Right atrium auricular region (tissue), 2 donors: ENCODE measurements around the gene ANKRD6. TPM values are rescaled to one million over a fixed set of nuclear protein-coding genes. Genes with fewer than 3 reads are reported as not detected.
A peak's percentile ranks its signal among the peaks of the same experiment; 100 is the strongest.

Experiments
- DNase-seq: peaks from one replicate; pipeline ENCODE4 v3.0.0-alpha.2; 2019; ENCODE audit warnings: low spot score
- H3K27ac ChIP-seq, 2 donors: fragments of 200-600 bp; sonication (generic); 1 replicate in 1 of 2; 2 replicates in 1 of 2; pipeline ENCODE4 v1.5.1; 2016 to 2019
- H3K27me3 ChIP-seq, 2 donors: fragments of 200-600 bp; sonication (generic); one replicate each; pipeline versions ENCODE4 v1.5.1 to v1.6.0; 2017 to 2019
- H3K36me3 ChIP-seq: fragments of 200-600 bp; sonication (generic); one replicate; pipeline ENCODE4 v1.5.1; 2016
- H3K4me1 ChIP-seq, 2 donors: fragments of 200-600 bp; sonication (generic); one replicate each; pipeline versions ENCODE4 v1.5.1 to v1.6.0; 2017 to 2019
- H3K4me3 ChIP-seq, 2 donors: fragments of 200-600 bp; sonication (generic); 1 replicate in 1 of 2; 2 replicates in 1 of 2; pipeline ENCODE4 v1.5.1; 2017 to 2019; ENCODE audit warnings: mild to moderate bottlenecking in 1 of 2, moderate library complexity in 1 of 2
- H3K9me3 ChIP-seq, 2 donors: fragments of 200-600 bp; sonication (generic); one replicate each; pipeline ENCODE4 v1.5.1; 2019
- CTCF ChIP-seq, 2 donors: fragments of 200-600 bp; sonication (generic); IDR thresholded peaks; one replicate each; pipeline ENCODE4 v1.5.1; 2019; ENCODE audit warnings: antibody characterized with exemption in 2 of 2
- total RNA-seq, 2 donors: library from RNA; depleted of rRNA; stranded (reverse); fragments of >200 nt; gene quantifications; one replicate each; pipeline ENCODE4 v1.1.0, GENCODE V29; 2016

Gene ANKRD6
- total RNA-seq, 2 donors from 2014 or later = 9.2 to 12.3 TPM

GRCh38 chr6:89400912-89401399 is 32.0 kb upstream of the ANKRD6 start:
- Histone ChIP-seq H3K27ac (no peak overlapping the region), H3K4me3 (no peak overlapping the region), H3K27me3 (no peaks in the 10 kb centered on the region), H3K9me3 (no peaks in the 10 kb centered on the region), H3K4me1 (peaks cover 0 to 22% of the 10 kb centered on the region in 2 donors), H3K36me3 (no peaks in the 10 kb centered on the region)
- no peak for TF ChIP-seq CTCF (IDR thresholded peaks at IDR 0.05)
- no peak for DNase-seq

GRCh38 chr6:89402776-89403175 is 30.2 kb upstream of the ANKRD6 start:
- Histone ChIP-seq H3K4me3 (no peak overlapping the region), H3K36me3 (no peaks in the 10 kb centered on the region), H3K27me3 (no peaks in the 10 kb centered on the region), H3K27ac (no peak overlapping the region), H3K9me3 (no peaks in the 10 kb centered on the region), H3K4me1 (peaks cover 0 to 32% of the 10 kb centered on the region in 2 donors)
- no peak for TF ChIP-seq CTCF (IDR thresholded peaks at IDR 0.05)
- DNase-seq = no peak

DNA sequence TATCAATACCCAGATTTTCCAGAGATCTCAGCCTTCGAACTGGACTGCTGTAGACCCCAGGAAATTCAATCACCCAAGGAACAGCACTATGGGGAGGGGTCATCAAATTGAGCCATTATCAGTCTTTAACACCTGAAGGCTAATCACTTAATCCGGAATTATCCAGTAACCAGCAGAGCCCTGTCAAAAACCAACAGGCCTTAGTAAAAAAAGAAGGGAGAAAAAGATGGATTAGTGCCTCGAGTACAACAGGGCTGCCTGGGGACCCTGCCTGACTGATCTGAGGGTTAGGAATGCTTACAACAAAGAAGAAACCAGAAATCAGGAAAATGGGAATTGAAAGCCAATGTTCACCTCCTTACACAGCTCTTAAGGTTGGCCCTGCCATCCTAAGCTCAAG is 28.4 kb upstream of the ANKRD6 start:
- no peaks in the 10 kb centered on the region for H3K36me3 ChIP-seq
- H3K9me3 ChIP-seq = no peaks in the 10 kb centered on the region
- no peaks in the 10 kb centered on the region for H3K27me3 ChIP-seq
- no peak overlapping the region for H3K27ac ChIP-seq
- H3K4me3 ChIP-seq = no peak overlapping the region
- TF ChIP-seq CTCF (IDR thresholded peaks at IDR 0.05) = no peak
- peaks cover 0 to 26% of the 10 kb centered on the region in 2 donors for H3K4me1 ChIP-seq
- no peak for DNase-seq

GRCh38 chr6:89406141-89406540 is 26.8 kb upstream of the ANKRD6 start:
- TF ChIP-seq CTCF (IDR thresholded peaks at IDR 0.05) = no peak
- Histone ChIP-seq H3K27me3 (no peaks in the 10 kb centered on the region), H3K36me3 (no peaks in the 10 kb centered on the region), H3K4me3 (no peak overlapping the region), H3K27ac (no peak overlapping the region), H3K4me1 (peaks cover 0 to 33% of the 10 kb centered on the region in 2 donors), H3K9me3 (no peaks in the 10 kb centered on the region)
- no peak for DNase-seq

- H3K4me1 ChIP-seq = peaks cover 0 to 49% of the 10 kb centered on the region in 2 donors
- H3K4me3 ChIP-seq = no peak overlapping the region
- peak overlapping the region; percentile 93 to 96 for H3K27ac ChIP-seq
- no peaks in the 10 kb centered on the region for H3K36me3 ChIP-seq
- no peak for TF ChIP-seq CTCF (IDR thresholded peaks at IDR 0.05)
- DNase-seq = no peak
- H3K27me3 ChIP-seq = no peaks in the 10 kb centered on the region
- no peaks in the 10 kb centered on the region for H3K9me3 ChIP-seq
Measured at GRCh38 chr6:89409461-89410035, 23.4 kb upstream of the ANKRD6 start.

GRCh38 chr6:89410231-89410761 is 22.7 kb upstream of the ANKRD6 start:
- Histone ChIP-seq H3K4me1 (peaks cover 0 to 49% of the 10 kb centered on the region in 2 donors), H3K36me3 (no peaks in the 10 kb centered on the region), H3K4me3 (peak overlapping the region; percentile 84 to 94), H3K27ac (peak overlapping the region; percentile 93 to 96), H3K9me3 (no peaks in the 10 kb centered on the region), H3K27me3 (no peaks in the 10 kb centered on the region)
- DNase-seq = no peak
- no peak for TF ChIP-seq CTCF (IDR thresholded peaks at IDR 0.05)
